PC-3 (cell line): Measurements from ENCODE around the gene TNS3. TPM values are rescaled to one million over a fixed set of nuclear protein-coding genes. Genes with fewer than 3 reads are reported as not detected.

ENCODE experiments used
- ATAC-seq: fragments of 200-7000 bp; cut with Tn5 transposase; 2 replicates; pipeline ENCODE4 v1.9.1; 2020; ENCODE audit warnings: mild to moderate bottlenecking, moderate library complexity
- BruUV-seq: library from RNA; stranded (reverse); fragments of 400-500 nt; replicated peaks from 2 replicates; lab custom pipeline; 2021; lab: Mats Ljungman, UMichigan
- CTCF ChIA-PET: fragments of 300-600 bp; sonication (Branson Sonifier 250); formaldehyde crosslinking; loops from one replicate; lab custom pipeline; 2022; ENCODE audit warnings: antibody characterized with exemption; lab: Charles Lee
- POLR2A ChIA-PET: fragments of 300-600 bp; sonication (Branson Sonifier 250); formaldehyde crosslinking; loops from one replicate; lab custom pipeline; 2022; ENCODE audit warnings: antibody characterized with exemption; ENCODE audit not compliant: unreplicated experiment; lab: Charles Lee
- DNase-seq: peaks from one replicate; pipeline ENCODE4 v3.0.0-alpha.2; 2015
- H2AFZ ChIP-seq: fragments of 300-600 bp; sonication (generic); 2 replicates; pipeline ENCODE4 v1.6.0; 2016; ENCODE audit warnings: antibody characterized with exemption, low read length
- H3F3A ChIP-seq: fragments of 300-600 bp; sonication (generic); one replicate; pipeline ENCODE4 v1.6.0; 2017; ENCODE audit warnings: antibody characterized with exemption, low read length, control low read depth, mild to moderate bottlenecking; ENCODE audit not compliant: unreplicated experiment
- H3K27ac ChIP-seq: fragments of 300-600 bp; sonication (generic); 2 replicates; pipeline ENCODE4 v1.5.1; 2016; ENCODE audit warnings: mild to moderate bottlenecking, low read length
- H3K27me3 ChIP-seq: fragments of 300-600 bp; sonication (generic); 2 replicates; pipeline ENCODE4 v1.6.1; 2016; ENCODE audit warnings: low read length, mixed read lengths
- H3K36me3 ChIP-seq: fragments of 300-600 bp; sonication (generic); 2 replicates; pipeline ENCODE4 v1.6.1; 2016; ENCODE audit warnings: low read depth, mixed run types, low read length, mixed read lengths
- H3K4me1 ChIP-seq: fragments of 300-600 bp; sonication (generic); 2 replicates; pipeline ENCODE4 v1.5.1; 2016; ENCODE audit warnings: low read length; ENCODE audit not compliant: insufficient read depth
- H3K4me2 ChIP-seq: fragments of 300-600 bp; sonication (generic); 2 replicates; pipeline ENCODE4 v1.6.0; 2016; ENCODE audit warnings: low read length
- H3K4me3 ChIP-seq: fragments of 300-600 bp; sonication (generic); 2 replicates; pipeline ENCODE4 v1.5.1; 2016; ENCODE audit warnings: mild to moderate bottlenecking, low read length, mixed read lengths
- H3K79me2 ChIP-seq: fragments of 300-600 bp; sonication (generic); 2 replicates; pipeline ENCODE4 v1.6.1; 2017; ENCODE audit warnings: low read length, mixed read lengths
- H3K9ac ChIP-seq: fragments of 300-600 bp; sonication (generic); 2 replicates; pipeline ENCODE4 v1.6.0; 2016; ENCODE audit warnings: mild to moderate bottlenecking, low read length
- H3K9me2 ChIP-seq: fragments of 300-600 bp; sonication (generic); replicated peaks from 2 replicates; pipeline ENCODE4 v1.6.1; 2016; ENCODE audit warnings: mixed run types, low read length, mixed read lengths
- H3K9me3 ChIP-seq: fragments of 300-600 bp; sonication (generic); 2 replicates; pipeline ENCODE4 v1.6.1; 2016; ENCODE audit warnings: low read length, mixed read lengths
- H4K20me1 ChIP-seq: fragments of 300-600 bp; sonication (generic); 2 replicates; pipeline ENCODE4 v1.6.1; 2016; ENCODE audit warnings: low read length, mixed read lengths
- CTCF ChIP-seq: fragments of 300-600 bp; sonication (generic); conservative IDR thresholded peaks from 2 replicates; pipeline ENCODE4 v1.5.1; 2017; ENCODE audit warnings: antibody characterized with exemption, low read depth, mild to moderate bottlenecking, low read length
- EZH2 ChIP-seq: fragments of 300-600 bp; sonication (generic); IDR thresholded peaks from one replicate; pipeline ENCODE4 v1.6.1; 2017; ENCODE audit warnings: antibody characterized with exemption, mild to moderate bottlenecking, low read length; ENCODE audit not compliant: unreplicated experiment
- EZH2phosphoT487 ChIP-seq: fragments of 300-600 bp; sonication (generic); IDR thresholded peaks from 2 replicates; pipeline ENCODE4 v1.6.1; 2018; ENCODE audit warnings: mild to moderate bottlenecking, antibody characterized with exemption, low read length, borderline replicate concordance
- intact Hi-C: fragments of 100-400 bp; cut with micrococcal nuclease; formaldehyde crosslinking; loops from 2 replicates; pipeline ENCODE4 v1.9.0; 2023
- total RNA-seq: library from RNA; depleted of rRNA; stranded (reverse); fragments of >200 nt; gene quantifications from 2 replicates; pipeline ENCODE4 v1.2.3, GENCODE V29; 2014

TNS3 gene
- total RNA-seq, 1 experiment from 2014 or later = 72.3 TPM

GRCh38 chr7:47402941-47403866 lies 178.7 kb downstream of the TNS3 start:
- ChIA-PET POLR2A (no interaction called here), CTCF (no interaction called here)
- BruUV-seq = no TSS peak
- H2AFZ ChIP-seq = no peak overlapping the region
- no peaks in the 10 kb centered on the region for H3F3A ChIP-seq
- intact Hi-C loops = no loop called here
- no peaks in the 10 kb centered on the region for H3K79me2 ChIP-seq
- H4K20me1 ChIP-seq = no peaks in the 10 kb centered on the region
- H3K9me2 ChIP-seq = no peaks in the 10 kb centered on the region
- ATAC-seq = no peak
- no peak overlapping the region for H3K27ac ChIP-seq
- no peak overlapping the region for H3K9ac ChIP-seq
- TF ChIP-seq CTCF = no peak
- no peak for TF ChIP-seq EZH2phosphoT487
- no peak for TF ChIP-seq EZH2
- DNase-seq = no peak
- H3K9me3 ChIP-seq = no peaks in the 10 kb centered on the region
- no peaks in the 10 kb centered on the region for H3K4me1 ChIP-seq
- H3K4me3 ChIP-seq = no peak overlapping the region
- no peaks in the 10 kb centered on the region for H3K27me3 ChIP-seq
- no peak overlapping the region for H3K4me2 ChIP-seq
- H3K36me3 ChIP-seq = peaks cover 41% of the 10 kb centered on the region

GRCh38 chr7:47401611-47402570 lies 180.0 kb downstream of the TNS3 start:
- POLR2A ChIA-PET = no interaction called here
- intact Hi-C loops = no loop called here
- H3K4me2 ChIP-seq = no peak overlapping the region
- no peak overlapping the region for H3K27ac ChIP-seq
- no peaks in the 10 kb centered on the region for H3F3A ChIP-seq
- no peak overlapping the region for H3K9ac ChIP-seq
- H3K4me3 ChIP-seq = no peak overlapping the region
- DNase-seq = no peak
- no peaks in the 10 kb centered on the region for H3K27me3 ChIP-seq
- TF ChIP-seq EZH2 (no peak), CTCF (no peak), EZH2phosphoT487 (no peak)
- H3K9me3 ChIP-seq = no peaks in the 10 kb centered on the region
- no peak overlapping the region for H2AFZ ChIP-seq
- H3K4me1 ChIP-seq = no peaks in the 10 kb centered on the region
- CTCF ChIA-PET = no interaction called here
- no TSS peak for BruUV-seq
- no peaks in the 10 kb centered on the region for H3K9me2 ChIP-seq
- H3K79me2 ChIP-seq = no peaks in the 10 kb centered on the region
- H3K36me3 ChIP-seq = peaks cover 44% of the 10 kb centered on the region
- ATAC-seq = no peak
- H4K20me1 ChIP-seq = no peaks in the 10 kb centered on the region
